GM18861 (cell line): Measurements from ENCODE around the gene GUCA2A.

Experiments
- ATAC-seq: cut with Tn5 transposase; IDR thresholded peaks from one replicate; pipeline ENCODE4 v1.9.1; 2021; ENCODE audit not compliant: unreplicated experiment

Gene GUCA2A

DNA sequence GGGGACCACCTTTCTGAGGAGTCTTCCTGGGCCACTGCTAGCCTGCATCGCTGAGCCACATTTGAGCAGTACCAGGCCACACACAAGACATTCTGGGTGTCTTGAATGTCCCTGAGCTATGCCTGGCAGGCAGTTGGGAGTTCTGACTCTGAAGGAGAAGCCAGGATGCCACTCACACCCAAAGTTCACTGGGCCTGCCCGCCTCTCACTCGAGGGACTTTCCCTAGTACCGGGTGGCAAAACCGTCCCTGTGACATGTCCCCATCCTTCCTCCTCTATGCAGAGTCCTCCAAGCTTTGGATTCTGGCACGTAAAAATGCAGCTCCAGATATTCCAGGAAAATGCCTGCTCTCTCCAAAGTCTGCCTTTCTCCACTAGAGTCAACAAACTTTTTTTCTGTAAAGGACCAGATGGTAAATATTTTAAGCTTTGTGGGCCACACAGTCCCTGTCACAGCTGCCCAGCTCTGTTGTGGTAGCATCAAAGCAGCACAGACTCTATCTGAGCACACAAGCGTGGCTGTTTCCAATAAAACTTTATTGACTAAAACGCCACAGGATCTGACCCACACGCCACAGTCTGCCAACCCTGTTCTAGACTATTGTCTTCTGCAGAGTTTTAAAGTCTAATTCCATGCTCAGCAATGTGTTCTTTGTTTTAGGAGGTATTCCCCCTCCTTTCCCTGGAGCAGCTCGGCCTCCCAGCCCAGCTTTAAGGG lies 30.6 kb downstream of the GUCA2A start:
- ATAC-seq = no peak

DNA sequence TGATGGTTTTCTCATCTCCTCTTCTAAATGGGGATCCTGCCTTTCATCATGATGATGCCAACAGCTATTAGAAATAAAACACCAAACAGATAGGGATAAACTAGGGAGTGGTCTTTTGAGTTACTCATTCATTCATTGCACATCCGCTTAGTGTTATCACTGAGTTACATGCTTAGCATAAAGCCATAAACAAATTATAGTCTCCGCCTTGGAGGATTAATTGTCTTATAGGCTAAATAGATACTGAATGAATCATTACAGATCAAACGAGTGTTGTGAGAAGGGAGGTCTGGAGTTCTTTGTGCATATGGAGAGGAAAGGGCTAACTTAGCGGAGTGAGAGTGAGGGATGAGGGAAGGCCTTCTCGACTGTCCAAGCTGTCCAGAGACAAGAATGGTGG lies 31.2 kb downstream of the GUCA2A start:
- no peak for ATAC-seq

DNA sequence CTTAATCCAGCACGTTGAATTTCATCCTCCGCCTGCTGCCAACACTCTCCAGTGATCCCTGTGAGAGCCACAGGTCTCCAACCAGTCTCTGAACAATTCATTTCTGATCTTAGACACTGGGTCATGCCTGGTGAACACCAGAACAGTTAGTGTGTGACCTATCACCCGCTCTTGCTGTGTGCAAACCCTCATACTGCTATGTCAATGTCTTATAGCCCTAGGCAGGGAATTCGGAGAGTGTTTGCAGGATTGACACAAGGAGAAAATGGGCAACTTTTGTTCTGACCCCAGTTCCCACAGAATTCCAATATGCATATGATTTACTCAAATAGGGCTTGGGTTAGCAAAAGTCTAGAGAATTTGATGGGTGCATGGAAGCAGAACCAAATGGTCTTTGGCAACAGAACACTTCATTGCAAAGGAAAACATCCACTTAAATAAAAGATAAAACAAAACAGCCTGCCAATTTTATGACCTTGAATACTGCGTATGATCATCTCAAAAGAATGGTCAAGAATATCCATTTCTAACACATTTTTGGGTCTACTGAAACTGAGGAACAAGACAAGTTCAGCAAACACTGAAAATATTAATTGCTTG lies 34.4 kb downstream of the GUCA2A start:
- no peak for ATAC-seq

DNA sequence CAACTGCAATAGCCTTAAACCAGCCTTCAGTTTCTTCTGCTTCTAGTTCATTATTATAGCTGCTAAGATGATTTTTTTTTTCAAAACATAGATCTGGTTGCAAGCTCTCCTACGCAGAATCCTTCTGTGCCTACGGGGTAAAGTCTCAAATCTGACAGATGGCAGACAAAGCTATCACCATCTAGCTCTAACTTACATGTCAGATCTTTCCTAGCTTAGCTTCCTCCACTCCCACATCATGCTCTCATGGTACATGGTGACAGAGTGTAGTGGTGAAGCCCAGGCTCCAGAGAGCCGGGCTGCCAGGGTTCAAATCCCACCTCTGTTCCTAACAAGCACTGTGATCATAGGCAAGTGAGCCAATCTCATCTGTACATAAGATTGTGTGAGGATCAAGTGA lies 35.6 kb downstream of the GUCA2A start:
- ATAC-seq = no peak

DNA sequence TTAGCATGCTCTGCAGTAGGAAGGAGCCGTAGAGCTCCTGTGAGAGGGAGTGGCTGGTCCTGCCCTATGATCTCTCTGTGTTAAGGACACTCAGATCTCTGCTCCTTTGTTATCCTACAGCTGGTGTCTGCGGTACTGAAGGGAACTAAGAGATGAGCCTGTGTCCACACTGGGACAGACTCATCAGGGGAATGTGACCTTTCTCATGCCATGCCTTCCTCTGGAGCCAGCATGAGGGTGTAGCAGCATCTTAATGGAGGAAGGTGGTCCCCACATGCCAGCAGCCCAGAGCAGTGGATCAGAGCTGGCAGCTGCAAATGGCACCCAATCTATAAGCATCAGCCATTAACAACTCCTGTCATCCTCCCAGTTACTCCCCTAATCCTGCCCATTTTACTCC lies 36.0 kb downstream of the GUCA2A start:
- no peak for ATAC-seq

DNA sequence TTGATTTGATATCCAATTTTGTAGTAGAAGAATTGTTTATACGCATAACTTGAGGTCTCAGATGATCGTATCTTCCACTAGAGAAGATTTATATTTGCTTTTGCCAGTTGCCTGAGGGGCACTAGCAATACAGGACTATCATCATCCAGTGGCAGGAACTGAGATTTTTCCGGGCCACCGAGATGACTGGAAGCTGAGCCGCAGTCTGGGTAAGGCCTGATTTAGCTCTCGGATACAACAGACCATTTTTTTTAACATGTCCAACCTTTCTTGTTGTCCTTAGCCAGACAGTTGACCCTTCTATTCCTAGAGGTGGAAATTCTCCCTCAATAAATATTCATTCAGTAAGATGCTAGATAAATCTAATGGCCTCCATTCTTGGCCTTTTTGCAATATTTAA lies 36.8 kb downstream of the GUCA2A start:
- ATAC-seq = no peak

DNA sequence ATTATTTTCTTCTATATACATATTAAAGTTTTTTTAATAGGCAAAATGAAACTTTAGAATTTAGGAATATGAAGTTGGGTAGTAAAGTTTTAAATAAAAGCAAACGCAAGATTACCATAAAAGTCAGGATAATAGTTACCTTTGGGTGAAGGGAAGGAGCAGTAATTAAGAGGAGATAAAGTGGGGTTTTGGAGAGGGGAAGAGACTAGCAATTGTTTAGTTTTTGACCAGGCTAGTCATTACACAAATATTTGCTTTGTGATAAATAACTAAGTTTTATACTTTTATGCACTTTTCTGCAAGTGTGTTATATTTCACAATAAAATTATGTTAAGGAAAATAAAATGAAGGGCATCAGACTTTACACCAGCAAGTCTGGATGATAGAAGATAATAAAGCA lies 39.0 kb downstream of the GUCA2A start:
- no peak for ATAC-seq

DNA sequence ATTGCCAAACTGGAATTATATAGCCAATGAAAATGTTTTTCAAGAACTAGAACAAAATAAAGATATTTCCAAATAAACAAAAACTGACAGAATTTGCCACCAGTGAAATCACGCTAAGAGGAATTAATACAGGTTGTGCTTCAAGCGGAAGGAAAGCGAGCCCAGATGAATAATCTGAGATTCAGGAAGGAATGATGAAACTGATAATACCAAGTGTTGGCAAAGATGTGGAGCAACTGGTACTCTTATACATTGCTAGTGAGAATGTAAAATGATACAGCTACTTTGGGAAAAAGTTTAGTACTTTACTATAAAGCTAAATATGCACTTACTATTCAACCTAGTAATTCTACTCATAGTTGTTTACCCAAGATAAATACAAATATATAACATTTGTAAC lies 42.1 kb downstream of the GUCA2A start:
- ATAC-seq = no peak

DNA sequence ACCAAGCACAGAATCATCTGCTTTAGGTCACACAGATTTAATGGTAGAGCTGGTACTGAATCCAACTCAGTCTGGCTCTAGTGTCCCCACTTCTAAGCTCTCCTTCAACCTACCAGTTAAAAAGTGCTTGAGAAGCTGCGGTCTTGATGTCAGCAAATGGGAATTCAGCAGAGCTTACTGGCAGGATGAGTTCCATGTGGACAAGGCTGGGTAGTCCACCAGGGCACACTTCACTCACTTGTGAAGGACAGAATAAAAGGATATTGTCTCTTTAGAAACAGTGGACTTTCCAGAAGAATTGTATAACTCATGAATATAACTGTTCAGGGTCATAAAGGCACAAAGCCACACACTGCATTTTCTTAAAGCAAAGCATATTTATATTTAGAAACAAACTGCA lies 46.4 kb downstream of the GUCA2A start:
- ATAC-seq = no peak

DNA sequence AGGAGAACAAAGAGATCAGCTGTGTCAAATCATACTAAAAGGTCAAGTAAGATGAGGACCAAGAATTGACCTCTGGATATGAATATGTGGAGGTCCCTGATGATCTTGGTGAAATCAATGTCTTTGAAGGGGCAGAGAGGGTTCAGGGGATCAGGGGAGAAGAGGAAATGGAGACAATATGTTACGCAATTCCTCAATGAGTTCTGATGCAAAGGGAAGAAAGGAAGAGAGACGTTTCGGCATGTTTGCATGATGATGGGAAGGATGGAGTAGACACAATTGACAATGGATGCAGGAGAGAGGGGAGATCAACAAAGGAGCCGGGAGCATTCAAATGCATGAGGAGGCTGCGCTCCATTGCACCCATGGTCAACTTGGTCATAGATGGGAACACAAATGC lies 47.3 kb downstream of the GUCA2A start:
- no peak for ATAC-seq

DNA sequence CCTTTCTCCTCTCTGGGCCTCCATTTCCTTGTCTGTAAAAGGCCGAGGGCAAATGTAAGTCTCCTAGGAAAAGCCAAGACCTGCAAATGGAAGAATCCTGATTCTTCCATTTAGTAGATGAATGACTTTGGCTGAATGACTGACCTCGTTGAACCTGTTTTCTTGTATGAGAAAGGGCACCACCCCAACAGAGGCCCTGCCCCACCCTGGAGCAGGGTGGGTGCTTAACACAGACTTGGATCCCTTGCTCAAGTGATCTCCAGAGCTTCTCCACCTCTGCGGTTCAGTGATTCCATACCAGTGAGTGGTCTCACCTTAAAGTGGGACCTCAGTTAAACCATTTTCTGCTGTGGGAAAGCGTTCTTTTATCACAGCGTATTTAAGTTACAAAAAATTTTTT lies 50.3 kb downstream of the GUCA2A start:
- no peak for ATAC-seq
